ENCODE results near the gene CD40. TPM values are rescaled to one million over a fixed set of nuclear protein-coding genes. Genes with fewer than 3 reads are reported as not detected.

CD40 gene
- total RNA-seq, 2 experiments from 2014 or later: 4.0 to 5.1 TPM

- no peak overlapping the region for H3K27ac Mint-ChIP-seq
- no peak overlapping the region for H3K4me3 Mint-ChIP-seq
- no peaks in the 10 kb centered on the region for H3K9me3 Mint-ChIP-seq (ENCODE audit: low read depth)
- peaks cover 10% of the 10 kb centered on the region for H3K4me1 Mint-ChIP-seq
- ChIA-PET CTCF (no interaction called here), POLR2A (no interaction called here)
- intact Hi-C loops (cut with DNase I, micrococcal nuclease): no loop called here
- H3K36me3 Mint-ChIP-seq (ENCODE audit: low read depth): no peaks in the 10 kb centered on the region
- DNase-seq (no peak), ATAC-seq (no peak)
- H3K27me3 Mint-ChIP-seq: peaks cover 34% of the 10 kb centered on the region
Measured at GRCh38 chr20:46112430-46113112, 5.5 kb upstream of the CD40 start.

- H3K27me3 Mint-ChIP-seq: peaks cover 34% of the 10 kb centered on the region
- H3K9me3 Mint-ChIP-seq (ENCODE audit: low read depth): no peaks in the 10 kb centered on the region
- POLR2A ChIA-PET: no interaction called here
- no peak for ATAC-seq
- H3K36me3 Mint-ChIP-seq (ENCODE audit: low read depth): peaks cover under 1% of the 10 kb centered on the region
- H3K27ac Mint-ChIP-seq: no peak overlapping the region
- CTCF ChIA-PET: no interaction called here
- H3K4me3 Mint-ChIP-seq: no peak overlapping the region
- intact Hi-C loops (cut with DNase I, micrococcal nuclease): no loop called here
- DNase-seq: no peak
- peaks cover 15% of the 10 kb centered on the region for H3K4me1 Mint-ChIP-seq
Measured at GRCh38 chr20:46113113-46113470, 5.0 kb upstream of the CD40 start.

DNA sequence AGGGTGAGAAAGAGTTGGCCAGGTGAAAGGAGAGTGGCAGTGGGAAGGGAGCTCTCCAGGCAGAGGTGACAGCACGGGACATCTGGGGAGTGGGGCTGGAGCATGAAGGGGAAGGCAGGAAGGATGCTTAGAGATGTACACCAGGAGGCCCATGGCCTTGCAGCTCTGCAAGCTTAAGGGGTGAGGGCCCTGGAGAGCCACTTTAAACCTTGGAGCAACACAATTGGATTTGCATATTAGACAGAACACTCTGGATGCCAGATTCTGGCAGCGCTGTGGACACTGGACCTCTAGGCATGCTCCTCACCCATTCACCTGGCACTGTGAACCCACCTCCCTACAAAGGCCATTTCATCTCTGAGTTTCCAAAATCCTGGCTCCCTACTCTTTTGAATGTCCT, 3.7 kb upstream of the CD40 start:
- Mint-ChIP-seq H3K27me3 (peaks cover 26% of the 10 kb centered on the region), H3K4me3 (no peak overlapping the region), H3K4me1 (peaks cover 19% of the 10 kb centered on the region), H3K9me3 (ENCODE audit: low read depth) (no peaks in the 10 kb centered on the region), H3K27ac (no peak overlapping the region), H3K36me3 (ENCODE audit: low read depth) (peaks cover 2% of the 10 kb centered on the region)
- ATAC-seq (no peak), DNase-seq (no peak)
- intact Hi-C loops (cut with DNase I, micrococcal nuclease): no loop called here
- ChIA-PET CTCF (no interaction called here), POLR2A (no interaction called here)

GRCh38 chr20:46118481-46119020, 437 bp downstream of the CD40 start:
- DNase-seq (peak; percentile 19), ATAC-seq (peak; percentile 50)
- ChIA-PET CTCF (interaction anchor here (0.6 to 3.0 kb wide), 4 partner anchors 10 to 320 kb away, joined by 3 to 18 read pairs (median 3); no protein-coding TSS in a partner anchor), POLR2A (interaction anchor here (0.6 kb wide), 1 partner anchor 53 kb away, joined by 4 read pairs; no protein-coding TSS in a partner anchor)
- Mint-ChIP-seq H3K27ac (no peak overlapping the region), H3K27me3 (peaks cover 15% of the 10 kb centered on the region), H3K4me1 (peaks cover 11% of the 10 kb centered on the region), H3K36me3 (ENCODE audit: low read depth) (peaks cover 2% of the 10 kb centered on the region), H3K4me3 (peak overlapping the region; percentile 90), H3K9me3 (ENCODE audit: low read depth) (no peaks in the 10 kb centered on the region)
- intact Hi-C loops (cut with DNase I, micrococcal nuclease): loop anchor here in 1 of 2 experiments (1.0 kb wide), 2 partner anchors 29 to 95 kb away; partner anchors contain the start of gene NCOA5

- DNase-seq (no peak), ATAC-seq (no peak)
- CTCF ChIA-PET: interaction anchor here (0.7 to 3.0 kb wide), 4 partner anchors 9 to 34 kb away, joined by 3 to 18 read pairs (median 3); no protein-coding TSS in a partner anchor
- H3K27ac Mint-ChIP-seq: no peak overlapping the region
- H3K36me3 Mint-ChIP-seq (ENCODE audit: low read depth): peaks cover 2% of the 10 kb centered on the region
- POLR2A ChIA-PET: interaction anchor here (0.6 kb wide), 1 partner anchor 53 kb away, joined by 4 read pairs; no protein-coding TSS in a partner anchor
- H3K27me3 Mint-ChIP-seq: peaks cover 14% of the 10 kb centered on the region
- H3K4me3 Mint-ChIP-seq: peak overlapping the region; percentile 90
- no peaks in the 10 kb centered on the region for H3K9me3 Mint-ChIP-seq (ENCODE audit: low read depth)
- intact Hi-C loops (cut with DNase I, micrococcal nuclease): no loop called here
- H3K4me1 Mint-ChIP-seq: peaks cover 11% of the 10 kb centered on the region
Measured at GRCh38 chr20:46119028-46119546, 973 bp downstream of the CD40 start.

DNA sequence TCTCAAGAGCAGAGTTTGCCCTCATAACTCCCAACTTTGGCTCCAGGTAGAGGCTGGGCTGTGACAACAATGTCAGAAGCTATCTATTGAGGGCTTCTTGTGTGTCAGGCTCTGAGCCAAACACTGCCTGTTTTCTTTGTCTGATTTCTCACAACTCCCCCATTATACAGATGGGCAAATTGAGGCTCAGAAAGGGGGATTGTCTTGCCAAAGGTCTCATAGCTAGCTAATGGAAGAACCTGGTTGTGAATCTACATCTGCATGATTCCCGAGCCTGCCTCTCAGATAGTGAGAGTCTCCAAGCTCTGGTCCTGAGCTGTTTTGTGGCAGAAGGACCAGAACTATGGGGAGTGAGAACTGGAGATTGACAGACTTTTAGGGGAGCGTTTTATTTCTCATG, 1.4 kb downstream of the CD40 start:
- CTCF ChIA-PET: interaction anchor here (0.7 to 3.0 kb wide), 2 partner anchors 9 to 12 kb away, joined by 3 to 18 read pairs; no protein-coding TSS in a partner anchor

DNA sequence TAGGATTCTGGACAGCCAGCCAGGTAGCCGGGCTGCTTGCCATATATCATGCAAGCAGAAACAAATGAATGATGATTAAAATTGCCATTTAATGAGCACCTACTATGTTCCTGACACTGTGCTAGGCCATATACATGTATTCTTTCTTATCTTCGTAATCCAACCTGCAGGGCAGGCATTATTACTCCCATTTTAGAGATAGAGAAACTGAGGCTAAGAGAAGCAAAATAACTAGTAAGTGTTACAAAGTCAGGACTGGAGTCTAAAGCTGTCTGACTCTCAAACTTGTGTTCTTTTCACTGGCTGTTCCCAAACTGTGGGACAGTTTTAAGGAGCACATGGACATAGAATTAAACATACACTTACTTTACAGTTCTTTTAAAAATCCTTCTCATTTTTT, 2.0 kb downstream of the CD40 start:
- DNase-seq (no peak), ATAC-seq (no peak)
- Mint-ChIP-seq H3K36me3 (ENCODE audit: low read depth) (peaks cover 2% of the 10 kb centered on the region), H3K4me3 (no peak overlapping the region), H3K9me3 (ENCODE audit: low read depth) (no peaks in the 10 kb centered on the region), H3K4me1 (peaks cover 11% of the 10 kb centered on the region), H3K27me3 (peaks cover 8% of the 10 kb centered on the region), H3K27ac (peak overlapping the region; percentile 22)
- ChIA-PET POLR2A (no interaction called here), CTCF (interaction anchor here (0.7 to 3.0 kb wide), 3 partner anchors 9 to 106 kb away, joined by 3 to 18 read pairs (median 3); no protein-coding TSS in a partner anchor)
- intact Hi-C loops (cut with DNase I, micrococcal nuclease): no loop called here

More for the DNA sequence above, 1.4 kb downstream of the CD40 start:
- ATAC-seq (no peak), DNase-seq (no peak)
- Mint-ChIP-seq H3K27ac (no peak overlapping the region), H3K4me3 (no peak overlapping the region), H3K9me3 (ENCODE audit: low read depth) (no peaks in the 10 kb centered on the region), H3K4me1 (peaks cover 11% of the 10 kb centered on the region), H3K36me3 (ENCODE audit: low read depth) (peaks cover 2% of the 10 kb centered on the region), H3K27me3 (peaks cover 11% of the 10 kb centered on the region)
- POLR2A ChIA-PET: no interaction called here
- intact Hi-C loops (cut with DNase I, micrococcal nuclease): no loop called here

DNA sequence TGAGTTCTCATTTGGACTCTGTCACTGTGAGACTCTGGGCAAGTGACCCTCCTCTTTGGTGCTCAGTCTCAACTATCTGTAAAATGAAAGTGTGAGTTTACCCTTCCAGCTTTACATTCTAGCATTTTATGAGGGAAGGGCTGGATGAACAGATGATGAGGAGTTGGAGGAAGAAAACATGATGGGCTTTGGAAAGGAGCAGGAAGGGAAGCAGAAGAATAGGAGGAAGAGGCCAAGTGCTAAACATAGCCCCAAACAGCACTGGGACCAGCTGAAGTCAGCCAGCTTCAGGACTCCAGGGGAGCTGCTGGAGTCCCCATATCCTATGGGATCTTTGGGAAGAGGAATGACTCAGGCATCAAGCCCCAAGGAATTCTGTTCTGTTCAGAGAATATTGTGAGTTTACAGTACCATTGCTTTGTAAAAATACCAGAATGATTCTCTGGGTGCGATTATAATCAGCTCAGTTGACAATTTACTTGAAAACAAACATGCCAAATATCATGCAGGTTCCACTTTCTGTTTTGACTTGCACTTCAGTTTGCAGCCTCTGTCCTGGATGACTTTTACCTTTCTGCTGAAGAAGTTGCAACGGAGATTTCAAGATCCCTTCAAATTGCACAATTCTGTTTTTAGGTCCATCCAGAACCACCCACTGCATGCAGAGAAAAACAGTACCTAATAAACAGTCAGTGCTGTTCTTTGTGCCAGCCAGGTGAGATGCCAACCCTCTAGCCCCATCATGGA, 3.2 kb downstream of the CD40 start:
- no peak for ATAC-seq
- CTCF ChIA-PET: interaction anchor here (0.6 to 3.0 kb wide), 3 partner anchors 8 to 122 kb away, joined by 3 to 18 read pairs (median 3); no protein-coding TSS in a partner anchor
- H3K9me3 Mint-ChIP-seq (ENCODE audit: low read depth): no peaks in the 10 kb centered on the region
- POLR2A ChIA-PET: no interaction called here
- H3K4me1 Mint-ChIP-seq: peaks cover 11% of the 10 kb centered on the region
- DNase-seq: no peak
- peaks cover 6% of the 10 kb centered on the region for H3K27me3 Mint-ChIP-seq
- peaks cover 2% of the 10 kb centered on the region for H3K36me3 Mint-ChIP-seq (ENCODE audit: low read depth)
- intact Hi-C loops (cut with DNase I, micrococcal nuclease): no loop called here
- no peak overlapping the region for H3K27ac Mint-ChIP-seq
- no peak overlapping the region for H3K4me3 Mint-ChIP-seq

- POLR2A ChIA-PET: no interaction called here
- Mint-ChIP-seq H3K27ac (no peak overlapping the region), H3K4me3 (no peak overlapping the region), H3K36me3 (ENCODE audit: low read depth) (peaks cover 2% of the 10 kb centered on the region), H3K4me1 (peaks cover 11% of the 10 kb centered on the region), H3K9me3 (ENCODE audit: low read depth) (no peaks in the 10 kb centered on the region), H3K27me3 (peaks cover 6% of the 10 kb centered on the region)
- DNase-seq (no peak), ATAC-seq (no peak)
- intact Hi-C loops (cut with DNase I, micrococcal nuclease): no loop called here
- CTCF ChIA-PET: no interaction called here
Measured at GRCh38 chr20:46122071-46122470, 4.0 kb downstream of the CD40 start.

GRCh38 chr20:46122516-46123481, 4.7 kb downstream of the CD40 start:
- no peak overlapping the region for H3K27ac Mint-ChIP-seq
- intact Hi-C loops (cut with DNase I, micrococcal nuclease): no loop called here
- CTCF ChIA-PET: no interaction called here

More at GRCh38 chr20:46122516-46123481, 4.7 kb downstream of the CD40 start:
- ATAC-seq: no peak
- Mint-ChIP-seq H3K27me3 (peaks cover 10% of the 10 kb centered on the region), H3K4me3 (no peak overlapping the region), H3K36me3 (ENCODE audit: low read depth) (peaks cover 2% of the 10 kb centered on the region), H3K9me3 (ENCODE audit: low read depth) (no peaks in the 10 kb centered on the region), H3K4me1 (peaks cover 7% of the 10 kb centered on the region)
- POLR2A ChIA-PET: no interaction called here
- DNase-seq: no peak
